D721Med (cell line): Measurements from ENCODE around the gene TINAGL1.

Experiments
- DNase-seq: peaks from one replicate; pipeline ENCODE4 v3.0.0; 2011; ENCODE audit warnings: low spot score; ENCODE audit not compliant: insufficient read length
- FAIRE-seq: peaks from 2 replicates; lab custom pipeline; 2011; peaks lifted over from hg19 to GRCh38; lab: Jason Lieb, UNC
- CTCF ChIP-seq: IDR thresholded peaks from 2 replicates; pipeline ENCODE4 v1.5.1; 2012; ENCODE audit warnings: mild to moderate bottlenecking, control low read depth; ENCODE audit not compliant: insufficient read depth; ENCODE audit errors: missing control alignments

Gene TINAGL1

GRCh38 chr1:31598980-31599379 lies 22.7 kb downstream of the TINAGL1 start:
- FAIRE-seq (no peak), DNase-seq (no peak)
- TF ChIP-seq CTCF: no peak

- no peak for FAIRE-seq
- TF ChIP-seq CTCF: no peak
Measured at GRCh38 chr1:31600641-31601040, 24.3 kb downstream of the TINAGL1 start.

GRCh38 chr1:31602081-31602480 lies 25.8 kb downstream of the TINAGL1 start:
- no peak for TF ChIP-seq CTCF
- FAIRE-seq: no peak
- DNase-seq: no peak

More at GRCh38 chr1:31600641-31601040, 24.3 kb downstream of the TINAGL1 start:
- no peak for DNase-seq

- no peak for TF ChIP-seq CTCF
- no peak for FAIRE-seq
- no peak for DNase-seq
Measured at GRCh38 chr1:31605908-31606427, 29.7 kb downstream of the TINAGL1 start.

DNA sequence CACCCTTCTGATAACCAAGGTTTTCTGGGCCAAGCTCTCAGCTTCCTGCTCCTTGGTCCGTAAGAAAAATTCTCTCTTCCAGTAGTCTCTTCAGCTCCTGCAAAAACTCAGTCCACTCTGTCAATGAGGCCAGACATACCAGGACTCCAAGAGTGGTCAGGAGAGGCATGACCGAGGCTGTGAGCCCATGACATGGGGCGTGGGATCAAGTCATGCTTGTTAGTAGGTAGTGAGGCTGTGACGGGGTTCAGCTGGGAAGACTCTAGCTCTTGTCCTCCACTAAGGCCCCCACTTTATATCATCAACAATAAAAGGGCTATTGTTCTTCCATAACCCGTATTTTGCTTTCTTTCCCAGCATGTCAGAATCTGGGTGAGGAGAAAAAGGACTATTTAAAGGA lies 31.0 kb downstream of the TINAGL1 start:
- FAIRE-seq (no peak), DNase-seq (no peak)
- TF ChIP-seq CTCF: no peak

DNA sequence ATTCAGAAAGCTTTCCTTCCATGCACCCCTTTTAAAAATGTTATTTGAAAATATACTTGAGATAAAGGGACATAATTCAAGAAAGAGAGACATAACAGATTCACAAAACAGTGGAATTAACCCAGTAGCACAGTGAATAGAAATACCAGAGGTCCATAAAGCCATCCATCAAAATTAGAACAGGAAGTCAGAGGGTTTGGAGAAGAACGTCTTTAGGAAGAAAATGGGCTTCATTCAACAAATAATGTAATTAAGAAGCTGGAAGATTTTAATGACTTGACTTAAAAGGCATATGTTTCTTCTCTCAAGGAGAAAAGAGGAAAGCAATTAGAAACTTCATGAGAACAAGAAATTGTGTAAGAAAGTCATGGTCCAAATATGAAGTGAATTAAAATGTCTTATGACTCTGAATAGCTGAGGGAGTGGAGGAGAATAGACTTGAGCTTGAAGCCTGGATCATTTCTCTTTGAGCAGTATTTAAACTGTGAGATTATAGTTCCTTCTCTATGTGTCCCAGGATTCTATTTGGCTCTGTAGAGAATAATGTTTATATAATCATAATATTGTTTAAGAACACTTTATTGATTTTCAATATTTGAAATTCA lies 33.3 kb downstream of the TINAGL1 start:
- no peak for TF ChIP-seq CTCF
- DNase-seq (no peak), FAIRE-seq (no peak)

DNA sequence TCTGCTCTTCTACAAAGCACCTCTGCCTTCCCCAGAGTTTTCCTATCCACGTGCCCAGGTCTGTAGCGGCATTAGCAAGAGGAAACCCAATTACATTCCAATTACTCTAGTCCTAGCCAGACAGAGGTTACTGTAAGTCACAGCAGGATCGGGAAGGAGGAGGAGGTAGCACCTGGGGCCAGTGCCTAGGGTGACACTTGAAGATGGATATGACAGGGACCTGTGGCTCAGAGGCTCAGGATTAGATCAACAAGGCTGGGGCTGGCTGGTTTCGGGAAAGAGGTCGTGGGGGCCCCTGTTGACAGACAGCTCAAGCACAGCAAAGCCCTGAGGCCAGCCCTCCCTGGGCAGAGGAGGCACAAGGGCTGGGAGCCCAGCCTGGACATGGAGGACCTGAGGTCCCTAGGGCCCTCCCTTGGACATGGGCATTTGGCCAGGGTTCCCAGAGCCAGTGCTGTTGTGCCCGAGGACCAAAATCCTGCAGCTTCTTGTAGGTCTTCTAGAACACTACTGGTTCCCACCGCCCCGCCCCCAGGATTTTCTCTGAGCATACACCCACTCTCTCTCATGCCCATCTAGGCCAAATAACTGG lies 38.2 kb downstream of the TINAGL1 start:
- DNase-seq: no peak
- no peak for TF ChIP-seq CTCF
- no peak for FAIRE-seq
